ENCODE measurements around the gene PITX3. TPM values are rescaled to one million over a fixed set of nuclear protein-coding genes. Genes with fewer than 3 reads are reported as not detected.

The PITX3 gene
- total RNA-seq, 1 donor from 2014 or later = not detected

DNA sequence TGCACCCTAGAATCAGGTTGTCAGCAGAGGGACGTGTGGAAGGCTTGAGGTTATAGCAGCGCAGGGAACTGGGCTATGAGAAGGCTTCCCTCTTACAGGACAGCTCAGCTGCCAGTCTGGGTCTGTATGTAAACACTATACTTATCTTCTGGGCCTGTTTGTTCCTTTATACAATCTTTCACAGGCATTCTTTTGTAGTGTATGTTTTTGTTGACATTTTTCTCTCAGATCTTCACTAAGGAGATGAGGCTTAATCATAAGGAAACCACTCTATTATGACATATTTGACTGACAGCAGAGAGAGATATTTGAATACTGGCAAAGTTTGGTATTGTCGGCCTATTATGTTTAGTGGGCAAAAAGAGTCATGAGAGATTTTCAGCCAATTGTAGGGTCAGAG is 4.9 kb upstream of the PITX3 start:
- DNase-seq = no peak
- Histone ChIP-seq H3K27me3 (no peaks in the 10 kb centered on the region), H3K4me3 (peak overlapping the region; percentile 97), H3K36me3 (no peaks in the 10 kb centered on the region), H3K4me1 (peaks cover 39% of the 10 kb centered on the region), H3K9me3 (no peaks in the 10 kb centered on the region), H3K27ac (peak overlapping the region; percentile 90)
- intact Hi-C loops (cut with DNase I) = no loop called here
- TF ChIP-seq, protein P1, sequence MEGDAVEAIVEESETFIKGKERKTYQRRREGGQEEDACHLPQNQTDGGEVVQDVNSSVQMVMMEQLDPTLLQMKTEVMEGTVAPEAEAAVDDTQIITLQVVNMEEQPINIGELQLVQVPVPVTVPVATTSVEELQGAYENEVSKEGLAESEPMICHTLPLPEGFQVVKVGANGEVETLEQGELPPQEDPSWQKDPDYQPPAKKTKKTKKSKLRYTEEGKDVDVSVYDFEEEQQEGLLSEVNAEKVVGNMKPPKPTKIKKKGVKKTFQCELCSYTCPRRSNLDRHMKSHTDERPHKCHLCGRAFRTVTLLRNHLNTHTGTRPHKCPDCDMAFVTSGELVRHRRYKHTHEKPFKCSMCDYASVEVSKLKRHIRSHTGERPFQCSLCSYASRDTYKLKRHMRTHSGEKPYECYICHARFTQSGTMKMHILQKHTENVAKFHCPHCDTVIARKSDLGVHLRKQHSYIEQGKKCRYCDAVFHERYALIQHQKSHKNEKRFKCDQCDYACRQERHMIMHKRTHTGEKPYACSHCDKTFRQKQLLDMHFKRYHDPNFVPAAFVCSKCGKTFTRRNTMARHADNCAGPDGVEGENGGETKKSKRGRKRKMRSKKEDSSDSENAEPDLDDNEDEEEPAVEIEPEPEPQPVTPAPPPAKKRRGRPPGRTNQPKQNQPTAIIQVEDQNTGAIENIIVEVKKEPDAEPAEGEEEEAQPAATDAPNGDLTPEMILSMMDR (IDR thresholded peaks at IDR 0.05) = no peak
- no peak for ATAC-seq

DNA sequence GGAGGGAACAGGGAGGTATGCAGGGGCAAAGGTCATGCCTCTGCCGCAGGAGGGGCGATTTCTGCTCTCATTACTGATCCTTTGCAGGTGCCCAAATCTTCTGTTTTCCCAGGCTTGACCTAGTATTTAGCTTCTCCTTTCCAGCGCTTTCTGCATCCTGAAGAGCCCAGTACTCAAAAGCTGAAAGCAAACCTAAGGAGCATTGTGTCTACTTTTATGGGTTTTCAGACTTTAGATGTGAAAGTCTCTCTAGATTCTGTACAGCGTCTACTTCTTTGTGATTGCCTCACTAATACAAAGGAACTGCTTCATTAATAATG is 4.6 kb upstream of the PITX3 start:
- ATAC-seq = no peak
- TF ChIP-seq, protein P1 (IDR thresholded peaks at IDR 0.05) = no peak
- H3K4me1 ChIP-seq = peaks cover 43% of the 10 kb centered on the region
- H3K27me3 ChIP-seq = peaks cover 1% of the 10 kb centered on the region
- H3K9me3 ChIP-seq = no peaks in the 10 kb centered on the region
- DNase-seq = no peak
- H3K4me3 ChIP-seq = peak overlapping the region; percentile 97
- no peaks in the 10 kb centered on the region for H3K36me3 ChIP-seq
- intact Hi-C loops (cut with DNase I) = no loop called here
- H3K27ac ChIP-seq = peak overlapping the region; percentile 90

DNA sequence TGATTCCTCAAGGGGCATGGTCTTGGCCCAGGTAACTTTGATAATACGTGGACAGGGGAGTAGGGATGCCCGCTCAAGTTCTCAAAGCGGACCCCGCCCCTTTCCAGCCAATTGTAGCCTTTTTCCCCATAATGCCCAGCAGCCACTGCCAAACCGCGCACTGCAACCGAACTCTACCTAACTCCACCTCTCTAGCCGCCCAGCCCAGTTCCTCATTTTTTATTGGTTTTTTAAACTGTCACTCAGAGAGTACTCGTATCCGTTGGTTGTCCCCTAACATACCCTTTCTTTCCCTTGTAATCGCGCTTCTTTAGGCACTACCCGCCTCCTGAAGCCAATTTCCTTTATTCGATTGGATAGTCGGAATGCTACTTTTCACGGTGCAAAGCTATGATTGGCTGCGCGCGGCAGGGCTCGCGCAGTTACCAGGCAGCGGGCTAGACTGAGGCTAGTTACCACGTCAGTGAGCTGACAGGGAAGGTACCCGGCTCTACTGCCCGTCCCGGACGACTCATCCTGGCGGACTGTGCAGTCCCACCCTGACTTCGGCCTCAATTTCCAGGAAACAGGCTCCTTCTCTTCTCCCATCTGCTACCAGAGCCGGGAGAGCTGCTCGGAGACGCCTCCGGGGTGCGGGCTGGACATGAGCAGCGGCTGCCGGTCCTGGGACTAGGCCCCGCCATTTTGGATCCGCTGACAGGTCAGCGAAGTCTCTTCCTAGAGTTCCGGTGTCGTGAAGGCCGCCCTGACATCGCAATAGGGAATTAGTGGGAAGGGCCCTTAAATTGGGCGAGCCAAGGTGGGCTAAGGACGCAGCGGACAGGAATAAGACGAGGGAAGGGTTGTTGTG is 4.0 kb upstream of the PITX3 start, which contains the start of gene GBF1:
TSS of gene GBF1 (plus strand) at position 451 of the 850 bp plus-strand sequence. CDS start 13,407 bp downstream, outside the sequence.
- Histone ChIP-seq H3K27me3 (peaks cover 7% of the 10 kb centered on the region), H3K36me3 (no peaks in the 10 kb centered on the region), H3K9me3 (no peaks in the 10 kb centered on the region), H3K27ac (peak within 1 kb of the TSS; percentile 90), H3K4me3 (peak within 1 kb of the TSS; percentile 97), H3K4me1 (peaks cover 49% of the 10 kb centered on the region)
- TF ChIP-seq, protein P1 (IDR thresholded peaks at IDR 0.05) = no peak
- DNase-seq = peak; percentile 94
- peak; percentile 94 for ATAC-seq
- intact Hi-C loops (cut with DNase I) = no loop called here

DNA sequence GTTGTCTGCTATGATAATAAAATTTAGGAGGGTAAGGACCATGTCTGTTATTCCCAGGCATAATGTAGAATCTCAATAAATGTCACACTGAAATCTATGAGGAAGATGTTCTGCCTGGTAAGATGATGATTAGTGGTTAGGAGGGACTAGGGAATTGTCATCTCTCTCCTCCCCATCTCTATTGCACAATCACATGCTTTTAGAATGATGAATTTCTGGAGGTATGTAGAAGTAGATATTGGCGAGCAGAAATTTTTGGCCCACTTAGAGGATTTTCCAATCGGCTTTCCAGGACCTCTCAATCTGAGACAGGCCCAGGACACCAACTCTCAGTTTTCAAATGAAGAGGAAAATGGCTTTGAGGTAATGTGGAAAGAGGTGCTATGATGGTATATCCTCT is 2.0 kb upstream of the PITX3 start:
- intact Hi-C loops (cut with DNase I) = no loop called here
- TF ChIP-seq, protein P1 (IDR thresholded peaks at IDR 0.05) = no peak
- Histone ChIP-seq H3K36me3 (no peaks in the 10 kb centered on the region), H3K27me3 (peaks cover 18% of the 10 kb centered on the region), H3K4me3 (no peak overlapping the region), H3K4me1 (peaks cover 48% of the 10 kb centered on the region), H3K9me3 (no peaks in the 10 kb centered on the region), H3K27ac (no peak overlapping the region)
- no peak for DNase-seq
- ATAC-seq = no peak

DNA sequence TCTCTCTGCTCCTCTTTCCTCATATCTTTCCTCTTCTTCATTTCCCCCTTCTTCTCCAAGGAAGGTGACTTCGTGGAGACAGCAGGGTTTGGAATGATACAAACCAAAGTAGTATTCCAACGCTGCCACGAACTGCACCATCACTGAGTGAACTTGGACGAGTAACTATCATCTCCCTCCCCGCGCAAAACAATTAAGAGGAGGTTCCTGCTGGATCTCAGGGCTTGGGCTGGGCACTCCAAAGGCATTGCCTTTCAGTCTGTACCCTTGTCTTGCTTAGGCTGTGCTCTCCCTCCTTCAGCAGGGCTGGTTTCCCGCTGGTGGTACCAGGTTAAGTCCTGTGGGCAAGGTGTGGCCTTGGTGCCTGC is 790 bp upstream of the PITX3 start:
- Histone ChIP-seq H3K9me3 (no peaks in the 10 kb centered on the region), H3K27ac (no peak overlapping the region), H3K27me3 (peaks cover 18% of the 10 kb centered on the region), H3K36me3 (no peaks in the 10 kb centered on the region), H3K4me1 (peaks cover 36% of the 10 kb centered on the region), H3K4me3 (peak overlapping the region; percentile 63)
- intact Hi-C loops (cut with DNase I) = no loop called here
- DNase-seq (no peak), ATAC-seq (no peak)
- TF ChIP-seq, protein P1 (IDR thresholded peaks at IDR 0.05) = no peak
